ENCODE results near the gene SLN.

SLN gene

GRCh38 chr11:107719557-107720302, 7.9 kb upstream of the SLN start:
- DNase-seq (ENCODE audit: low read depth in 2 of 2), result no peak

GRCh38 chr11:107719073-107719472, 7.2 kb upstream of the SLN start:
- DNase-seq (ENCODE audit: low read depth in 2 of 2), result no peak

- no peak for DNase-seq (ENCODE audit: low read depth in 2 of 2)
Measured at GRCh38 chr11:107716884-107717532, 5.2 kb upstream of the SLN start.

GRCh38 chr11:107713009-107713408, 1.2 kb upstream of the SLN start:
- DNase-seq (ENCODE audit: low read depth in 2 of 2), result no peak

GRCh38 chr11:107710301-107710700, 1.6 kb downstream of the SLN start:
- DNase-seq (ENCODE audit: low read depth in 2 of 2), result no peak

- DNase-seq (ENCODE audit: low read depth in 2 of 2), result no peak
Measured at GRCh38 chr11:107708792-107709191, 3.1 kb downstream of the SLN start.

- no peak for DNase-seq (ENCODE audit: low read depth in 2 of 2)
Measured at GRCh38 chr11:107707807-107708206, 4.0 kb downstream of the SLN start.

- DNase-seq (ENCODE audit: low read depth in 2 of 2), result no peak
Measured at GRCh38 chr11:107707215-107707671, 4.6 kb downstream of the SLN start.

- no peak for DNase-seq (ENCODE audit: low read depth in 2 of 2)
Measured at GRCh38 chr11:107706531-107706930, 5.3 kb downstream of the SLN start.

GRCh38 chr11:107705027-107705426, 6.8 kb downstream of the SLN start:
- no peak for DNase-seq (ENCODE audit: low read depth in 2 of 2)

- no peak for DNase-seq (ENCODE audit: low read depth in 2 of 2)
Measured at GRCh38 chr11:107704451-107704850, 7.4 kb downstream of the SLN start.

GRCh38 chr11:107702723-107703122, 9.1 kb downstream of the SLN start:
- DNase-seq (ENCODE audit: low read depth in 2 of 2), result no peak

- no peak for DNase-seq (ENCODE audit: low read depth in 2 of 2)
Measured at GRCh38 chr11:107702109-107702660, 9.7 kb downstream of the SLN start.

- no peak for DNase-seq (ENCODE audit: low read depth in 2 of 2)
Measured at GRCh38 chr11:107699371-107700285, 12.2 kb downstream of the SLN start.

- no peak for DNase-seq (ENCODE audit: low read depth in 2 of 2)
Measured at GRCh38 chr11:107697291-107697690, 14.6 kb downstream of the SLN start.

GRCh38 chr11:107696140-107696539, 15.7 kb downstream of the SLN start:
- no peak for DNase-seq (ENCODE audit: low read depth in 2 of 2)

GRCh38 chr11:107695446-107695845, 16.4 kb downstream of the SLN start:
- no peak for DNase-seq (ENCODE audit: low read depth in 2 of 2)

GRCh38 chr11:107691000-107691750, 20.7 kb downstream of the SLN start:
- DNase-seq (ENCODE audit: low read depth in 2 of 2), result no peak

GRCh38 chr11:107689317-107690202, 22.3 kb downstream of the SLN start:
- peak in 1 of 2 donors; percentile 6 for DNase-seq (ENCODE audit: low read depth in 2 of 2)

- DNase-seq (ENCODE audit: low read depth in 2 of 2), result no peak
Measured at GRCh38 chr11:107688322-107688918, 23.4 kb downstream of the SLN start.
